Measurements from ENCODE around the gene USP25. TPM values are rescaled to one million over a fixed set of nuclear protein-coding genes. Genes with fewer than 3 reads are reported as not detected.

The USP25 gene
- total RNA-seq, 4 donors from 2014 or later = 42.4 to 67.4 (median 49.8) TPM

DNA sequence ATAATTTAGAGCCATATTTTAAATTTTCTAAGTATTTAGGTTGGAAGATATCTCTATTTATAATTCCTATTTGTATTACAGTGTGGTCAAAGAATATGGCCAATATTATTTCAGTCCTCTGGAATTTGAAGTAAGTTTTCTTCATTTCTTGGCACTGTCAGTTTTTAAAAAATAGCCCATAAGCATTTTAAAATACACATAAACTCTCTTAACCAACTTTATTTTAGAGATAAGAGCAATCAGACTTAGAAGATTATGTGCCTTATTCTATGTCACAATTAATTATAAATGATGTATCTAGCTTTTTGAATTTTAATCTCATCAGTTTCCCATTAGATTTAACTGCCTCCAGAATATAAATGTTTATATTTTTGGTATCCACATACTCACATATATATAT, 130.8 kb downstream of the USP25 start:
- Histone ChIP-seq H3K27me3 (no peaks in the 10 kb centered on the region), H3K4me1 (no peaks in the 10 kb centered on the region), H3K36me3 (no peaks in the 10 kb centered on the region), H3K4me3 (replicated peaks in 1 of 3) (no peak overlapping the region), H3K9me3 (no peaks in the 10 kb centered on the region), H3K27ac (no peak overlapping the region)
- no peak for DNase-seq
- intact Hi-C loops (cut with DNase I) = no loop called here
- TF ChIP-seq, protein P1, sequence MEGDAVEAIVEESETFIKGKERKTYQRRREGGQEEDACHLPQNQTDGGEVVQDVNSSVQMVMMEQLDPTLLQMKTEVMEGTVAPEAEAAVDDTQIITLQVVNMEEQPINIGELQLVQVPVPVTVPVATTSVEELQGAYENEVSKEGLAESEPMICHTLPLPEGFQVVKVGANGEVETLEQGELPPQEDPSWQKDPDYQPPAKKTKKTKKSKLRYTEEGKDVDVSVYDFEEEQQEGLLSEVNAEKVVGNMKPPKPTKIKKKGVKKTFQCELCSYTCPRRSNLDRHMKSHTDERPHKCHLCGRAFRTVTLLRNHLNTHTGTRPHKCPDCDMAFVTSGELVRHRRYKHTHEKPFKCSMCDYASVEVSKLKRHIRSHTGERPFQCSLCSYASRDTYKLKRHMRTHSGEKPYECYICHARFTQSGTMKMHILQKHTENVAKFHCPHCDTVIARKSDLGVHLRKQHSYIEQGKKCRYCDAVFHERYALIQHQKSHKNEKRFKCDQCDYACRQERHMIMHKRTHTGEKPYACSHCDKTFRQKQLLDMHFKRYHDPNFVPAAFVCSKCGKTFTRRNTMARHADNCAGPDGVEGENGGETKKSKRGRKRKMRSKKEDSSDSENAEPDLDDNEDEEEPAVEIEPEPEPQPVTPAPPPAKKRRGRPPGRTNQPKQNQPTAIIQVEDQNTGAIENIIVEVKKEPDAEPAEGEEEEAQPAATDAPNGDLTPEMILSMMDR (IDR thresholded peaks at IDR 0.05) = no peak

DNA sequence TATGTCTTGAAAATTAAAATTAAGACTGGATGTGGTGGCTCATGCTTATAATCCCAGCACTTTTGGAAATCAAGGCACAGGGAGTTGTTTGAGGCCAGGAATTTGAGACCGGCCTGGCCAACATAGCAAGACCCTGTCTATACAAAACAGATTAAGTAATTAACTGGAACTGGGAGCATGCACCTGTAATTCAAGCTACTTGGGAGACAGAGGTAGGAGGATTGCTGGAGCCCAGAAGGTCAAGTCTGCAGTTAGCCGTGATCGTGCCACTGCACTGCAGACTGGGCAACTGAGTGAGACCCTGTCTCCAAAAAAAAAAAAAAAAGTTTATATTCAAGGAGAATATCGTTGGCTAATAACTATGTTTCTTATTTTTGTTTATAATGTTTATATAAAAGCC, 139.2 kb downstream of the USP25 start:
- no peaks in the 10 kb centered on the region for H3K4me1 ChIP-seq
- H3K36me3 ChIP-seq = peaks cover 0 to 2% of the 10 kb centered on the region in 2 donors
- 98 to 100% methylated on average over 4 of the region's 4 CpGs for WGBS, 2 donors
- intact Hi-C loops (cut with DNase I) = no loop called here
- no peaks in the 10 kb centered on the region for H3K9me3 ChIP-seq
- DNase-seq = no peak
- TF ChIP-seq, protein P1 (IDR thresholded peaks at IDR 0.05) = no peak
- TF ChIP-seq POLR2A (IDR thresholded peaks at IDR 0.05) = no peak
- H3K4me3 ChIP-seq (replicated peaks in 1 of 3) = no peak overlapping the region
- H3K27me3 ChIP-seq = no peaks in the 10 kb centered on the region
- no peak overlapping the region for H3K27ac ChIP-seq

DNA sequence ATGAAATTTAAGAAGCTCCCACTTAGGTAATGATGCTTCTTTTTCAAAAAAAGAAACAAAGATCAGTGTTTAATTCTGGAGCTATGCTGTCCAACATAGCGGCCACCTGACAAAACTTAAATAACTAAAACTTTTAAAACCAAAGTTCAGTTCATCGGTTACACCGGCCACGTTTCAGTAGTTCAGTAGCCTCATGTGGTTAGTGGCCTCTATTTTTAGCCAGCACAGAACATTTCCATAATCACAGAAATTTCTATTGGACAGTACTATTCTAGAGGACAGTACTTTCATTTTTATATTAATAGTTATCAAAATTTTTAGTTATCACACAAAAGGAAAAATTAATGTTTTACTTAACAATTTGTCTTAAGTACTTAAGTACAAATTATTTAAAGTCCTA, 141.0 kb downstream of the USP25 start:
- peaks cover 9% of the 10 kb centered on the region in 2 donors for H3K36me3 ChIP-seq

DNA sequence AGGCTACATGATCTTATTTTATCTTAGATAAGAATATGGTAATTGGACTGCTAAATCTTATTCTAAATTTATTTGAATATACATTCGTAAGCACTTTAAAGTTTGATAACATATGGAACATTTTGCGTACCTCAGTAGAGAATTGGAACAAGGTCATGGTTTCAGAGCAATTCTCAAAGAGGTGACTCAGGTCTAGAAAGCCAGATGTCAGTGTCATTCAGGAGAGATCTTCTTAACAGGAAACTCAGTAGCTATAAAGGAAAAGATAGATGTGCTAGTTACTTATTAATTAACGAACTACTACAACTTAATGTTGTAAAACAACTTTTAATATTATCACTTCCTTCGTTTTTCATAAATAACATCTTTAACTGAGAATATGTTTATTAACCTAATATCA, 142.5 kb downstream of the USP25 start:
- H3K9me3 ChIP-seq = no peaks in the 10 kb centered on the region
- TF ChIP-seq, protein P1 (IDR thresholded peaks at IDR 0.05) = no peak
- TF ChIP-seq POLR2A (IDR thresholded peaks at IDR 0.05) = no peak
- no peaks in the 10 kb centered on the region for H3K4me1 ChIP-seq
- no peak overlapping the region for H3K27ac ChIP-seq
- H3K4me3 ChIP-seq (replicated peaks in 1 of 3) = no peak overlapping the region
- WGBS, 2 donors = 98% methylated on average over 4 of the region's 4 CpGs
- no peak for DNase-seq
- no peaks in the 10 kb centered on the region for H3K27me3 ChIP-seq
- H3K36me3 ChIP-seq = peaks cover 9% of the 10 kb centered on the region in 2 donors
- intact Hi-C loops (cut with DNase I) = no loop called here

More for the DNA sequence above, 141.0 kb downstream of the USP25 start:
- Histone ChIP-seq H3K27ac (no peak overlapping the region), H3K4me3 (replicated peaks in 1 of 3) (no peak overlapping the region), H3K27me3 (no peaks in the 10 kb centered on the region), H3K4me1 (no peaks in the 10 kb centered on the region), H3K9me3 (no peaks in the 10 kb centered on the region)
- 86 to 93% methylated on average over 4 of the region's 4 CpGs for WGBS, 2 donors
- TF ChIP-seq POLR2A (IDR thresholded peaks at IDR 0.05) = no peak
- TF ChIP-seq, protein P1 (IDR thresholded peaks at IDR 0.05) = no peak
- intact Hi-C loops (cut with DNase I) = no loop called here
- no peak for DNase-seq

DNA sequence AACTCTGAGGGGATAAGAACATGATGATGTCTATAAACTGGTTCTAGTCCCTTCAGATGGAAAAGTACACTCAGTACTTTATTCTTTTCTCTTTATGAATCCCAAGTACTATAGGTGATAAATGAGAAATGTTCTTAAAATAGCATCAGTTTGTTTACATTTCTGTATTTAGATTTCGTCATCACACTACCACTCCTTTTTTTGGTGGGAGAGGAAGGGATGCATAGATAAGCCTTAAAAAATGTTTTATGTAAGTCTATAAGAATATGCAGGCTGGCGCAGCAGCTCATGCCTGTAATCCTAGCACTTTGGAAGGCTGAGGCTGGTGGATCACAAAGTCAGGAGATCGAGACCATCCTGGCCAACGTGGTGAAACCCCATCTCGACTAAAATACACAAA, 144.8 kb downstream of the USP25 start:
- DNase-seq = no peak
- peaks cover 12 to 17% of the 10 kb centered on the region in 2 donors for H3K36me3 ChIP-seq
- no peaks in the 10 kb centered on the region for H3K27me3 ChIP-seq
- H3K27ac ChIP-seq = no peak overlapping the region
- 95 to 96% methylated on average over 5 of the region's 5 CpGs for WGBS, 2 donors
- H3K4me3 ChIP-seq (replicated peaks in 1 of 3) = no peak overlapping the region
- intact Hi-C loops (cut with DNase I) = no loop called here
- no peaks in the 10 kb centered on the region for H3K4me1 ChIP-seq
- no peaks in the 10 kb centered on the region for H3K9me3 ChIP-seq
- no peak for TF ChIP-seq POLR2A (IDR thresholded peaks at IDR 0.05)
- TF ChIP-seq, protein P1 (IDR thresholded peaks at IDR 0.05) = no peak
